Memory B cell (primary cell): ENCODE data around the gene THRB.

Experiments
- ATAC-seq: fragments of 150-1000 bp; cut with Tn5 transposase; 2 replicates; pipeline ENCODE4 v1.10.0; 2021; ENCODE audit warnings: low read depth, mild to moderate bottlenecking, moderate library complexity
- DNase-seq, 2 donors: peaks; one replicate each; pipeline ENCODE4 v3.0.0; 2022; ENCODE audit warnings: low spot score in 2 of 2
- H3K27ac Mint-ChIP-seq: one replicate; pipeline ENCODE4 v1.8.0; 2022; ENCODE audit warnings: mild to moderate bottlenecking, moderate library complexity, mixed read lengths
- H3K27me3 Mint-ChIP-seq: one replicate; pipeline ENCODE4 v1.8.0; 2022; ENCODE audit warnings: mixed read lengths
- H3K36me3 Mint-ChIP-seq: one replicate; pipeline ENCODE4 v1.8.0; 2022; ENCODE audit warnings: mild to moderate bottlenecking, mixed read lengths
- H3K4me1 Mint-ChIP-seq: one replicate; pipeline ENCODE4 v1.8.0; 2022; ENCODE audit warnings: mixed read lengths
- H3K4me3 Mint-ChIP-seq: one replicate; pipeline ENCODE4 v1.8.0; 2022; ENCODE audit warnings: mild to moderate bottlenecking, moderate library complexity, mixed read lengths
- H3K9me3 Mint-ChIP-seq: one replicate; pipeline ENCODE4 v1.8.0; 2022; ENCODE audit warnings: mixed read lengths

The THRB gene

DNA sequence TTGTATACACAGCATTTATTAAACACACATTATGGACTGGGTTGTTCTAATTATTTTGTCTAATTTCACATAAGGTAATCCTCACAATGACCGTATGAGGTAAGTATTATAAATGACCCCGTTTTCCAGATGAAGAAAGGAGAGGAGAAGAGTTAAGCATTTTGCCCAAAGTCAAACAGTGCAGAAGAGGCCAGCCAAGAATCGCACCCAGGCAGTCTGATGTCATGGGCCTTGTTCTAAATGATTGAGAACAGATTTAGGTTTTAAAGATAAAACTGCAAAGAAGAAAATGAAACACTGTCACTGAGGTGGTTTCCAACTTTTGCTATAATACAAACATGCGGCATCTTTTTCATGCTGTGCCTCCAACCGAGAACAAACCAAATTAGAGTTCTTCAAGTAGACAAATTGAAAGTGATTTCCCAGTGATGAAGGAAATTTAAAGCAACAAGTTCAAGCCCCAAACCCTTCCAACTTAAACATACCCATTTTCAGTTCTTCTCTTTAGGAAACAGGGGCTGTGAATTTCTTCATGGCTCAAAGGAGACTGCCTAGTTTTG lies 155.3 kb downstream of the THRB start:
- no peaks in the 10 kb centered on the region for H3K9me3 Mint-ChIP-seq
- peaks cover 1% of the 10 kb centered on the region for H3K27me3 Mint-ChIP-seq
- no peak overlapping the region for H3K27ac Mint-ChIP-seq
- no peaks in the 10 kb centered on the region for H3K36me3 Mint-ChIP-seq
- H3K4me3 Mint-ChIP-seq = no peak overlapping the region
- DNase-seq (no peak), ATAC-seq (no peak)
- no peaks in the 10 kb centered on the region for H3K4me1 Mint-ChIP-seq

- no peak overlapping the region for H3K4me3 Mint-ChIP-seq
- H3K36me3 Mint-ChIP-seq = no peaks in the 10 kb centered on the region
- no peak for ATAC-seq
These were observed 156.1 kb downstream of the THRB start for GRCh38 chr3:24338409-24339130.

DNA sequence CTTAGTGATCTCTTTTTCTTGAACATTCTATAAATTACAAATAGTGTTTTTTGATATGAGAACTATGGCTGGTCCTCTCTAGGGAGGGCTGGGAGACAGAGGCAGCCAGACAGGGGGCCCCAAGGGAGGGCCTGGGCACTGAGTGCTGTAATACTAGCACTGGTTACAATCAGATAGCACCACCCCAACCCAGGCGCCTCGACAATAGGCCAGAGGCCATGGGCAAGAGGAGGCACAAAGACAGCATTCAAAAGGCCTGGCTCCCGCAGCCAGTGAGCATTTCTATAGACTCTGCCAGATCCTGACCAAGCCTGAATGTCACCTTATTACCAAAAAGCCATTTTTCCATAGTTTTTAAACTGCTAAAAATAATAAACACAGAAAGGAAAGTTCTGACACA lies 158.5 kb downstream of the THRB start:
- Mint-ChIP-seq H3K4me1 (no peaks in the 10 kb centered on the region), H3K27ac (no peak overlapping the region), H3K27me3 (no peaks in the 10 kb centered on the region), H3K4me3 (no peak overlapping the region), H3K36me3 (no peaks in the 10 kb centered on the region), H3K9me3 (no peaks in the 10 kb centered on the region)
- DNase-seq (no peak), ATAC-seq (no peak)

More at GRCh38 chr3:24338409-24339130, 156.1 kb downstream of the THRB start:
- Mint-ChIP-seq H3K27me3 (peaks cover 1% of the 10 kb centered on the region), H3K9me3 (no peaks in the 10 kb centered on the region), H3K4me1 (no peaks in the 10 kb centered on the region), H3K27ac (no peak overlapping the region)
- no peak for DNase-seq

- H3K9me3 Mint-ChIP-seq = no peaks in the 10 kb centered on the region
- H3K4me1 Mint-ChIP-seq = no peaks in the 10 kb centered on the region
- DNase-seq (no peak), ATAC-seq (no peak)
- no peak overlapping the region for H3K27ac Mint-ChIP-seq
- no peak overlapping the region for H3K4me3 Mint-ChIP-seq
- no peaks in the 10 kb centered on the region for H3K36me3 Mint-ChIP-seq
- peaks cover 4% of the 10 kb centered on the region for H3K27me3 Mint-ChIP-seq
These were observed 162.6 kb downstream of the THRB start for GRCh38 chr3:24332092-24332491.

GRCh38 chr3:24323272-24323671 lies 171.4 kb downstream of the THRB start:
- no peaks in the 10 kb centered on the region for H3K4me1 Mint-ChIP-seq
- ATAC-seq (no peak), DNase-seq (no peak)
- H3K9me3 Mint-ChIP-seq = peaks cover 2% of the 10 kb centered on the region
- H3K27ac Mint-ChIP-seq = no peak overlapping the region
- no peak overlapping the region for H3K4me3 Mint-ChIP-seq
- H3K36me3 Mint-ChIP-seq = no peaks in the 10 kb centered on the region
- no peaks in the 10 kb centered on the region for H3K27me3 Mint-ChIP-seq

- no peak for ATAC-seq
- no peak for DNase-seq
- Mint-ChIP-seq H3K4me1 (no peaks in the 10 kb centered on the region), H3K4me3 (no peak overlapping the region), H3K27me3 (peaks cover 4% of the 10 kb centered on the region), H3K9me3 (peaks cover 4% of the 10 kb centered on the region), H3K27ac (no peak overlapping the region), H3K36me3 (no peaks in the 10 kb centered on the region)
These were observed 174.0 kb downstream of the THRB start for GRCh38 chr3:24320601-24321000.

DNA sequence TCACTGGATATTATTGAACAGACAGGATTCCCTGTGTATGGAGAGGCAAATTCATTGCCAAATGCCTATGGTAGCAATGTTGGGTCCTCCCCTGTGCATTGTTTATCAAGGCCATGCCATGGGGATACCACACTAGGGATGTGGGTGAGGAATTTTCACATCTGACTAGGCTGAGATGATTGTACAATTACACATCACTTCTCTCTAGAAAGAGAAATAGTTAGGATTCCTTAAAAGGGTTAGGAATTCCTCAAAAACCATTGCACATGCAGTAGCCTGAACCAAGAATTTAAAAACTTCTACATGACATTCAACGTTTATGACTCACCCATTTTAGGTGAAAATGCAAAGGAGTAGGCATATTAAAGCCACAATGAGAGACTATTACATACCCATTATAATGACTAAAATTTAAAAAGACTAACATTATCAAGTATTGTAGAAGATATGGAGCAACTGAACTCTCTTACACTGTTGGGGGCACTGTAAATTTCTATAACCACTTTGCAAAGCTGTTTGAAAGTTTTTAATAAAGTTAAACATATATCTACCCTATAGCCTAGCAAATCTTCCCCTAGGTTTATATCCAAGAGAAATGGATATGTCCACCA lies 175.9 kb downstream of the THRB start:
- peaks cover 5% of the 10 kb centered on the region for H3K27me3 Mint-ChIP-seq

DNA sequence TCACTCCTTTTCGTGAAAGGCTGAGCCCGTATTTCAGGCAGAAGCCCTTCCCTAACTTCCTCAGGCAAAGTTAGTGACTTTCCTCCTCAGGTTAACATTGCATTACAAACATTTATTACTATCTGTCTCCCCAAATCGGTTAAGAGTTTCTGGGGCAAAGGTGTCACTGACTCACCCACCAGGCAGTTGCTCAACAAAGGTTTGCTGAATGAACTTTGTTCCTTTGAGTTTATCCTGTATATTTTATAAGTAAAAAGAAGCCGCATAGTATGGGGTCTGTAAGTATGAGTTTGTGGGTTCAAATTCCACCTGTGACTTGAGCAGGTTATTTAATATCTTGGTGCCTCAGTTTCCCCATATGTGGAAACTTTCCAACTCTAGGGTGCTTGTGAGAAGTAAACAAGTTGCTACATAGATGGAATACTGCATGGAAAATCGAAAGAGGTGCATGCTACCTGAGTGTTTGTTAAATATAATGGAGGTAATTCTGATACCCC lies 177.7 kb downstream of the THRB start:
- no peaks in the 10 kb centered on the region for H3K36me3 Mint-ChIP-seq
- H3K27me3 Mint-ChIP-seq = peaks cover 8% of the 10 kb centered on the region
- ATAC-seq = no peak

More for the DNA sequence above, 175.9 kb downstream of the THRB start:
- H3K27ac Mint-ChIP-seq = no peak overlapping the region
- H3K4me3 Mint-ChIP-seq = no peak overlapping the region
- no peaks in the 10 kb centered on the region for H3K4me1 Mint-ChIP-seq
- ATAC-seq (no peak), DNase-seq (no peak)
- H3K9me3 Mint-ChIP-seq = peaks cover 4% of the 10 kb centered on the region
- H3K36me3 Mint-ChIP-seq = no peaks in the 10 kb centered on the region

DNA sequence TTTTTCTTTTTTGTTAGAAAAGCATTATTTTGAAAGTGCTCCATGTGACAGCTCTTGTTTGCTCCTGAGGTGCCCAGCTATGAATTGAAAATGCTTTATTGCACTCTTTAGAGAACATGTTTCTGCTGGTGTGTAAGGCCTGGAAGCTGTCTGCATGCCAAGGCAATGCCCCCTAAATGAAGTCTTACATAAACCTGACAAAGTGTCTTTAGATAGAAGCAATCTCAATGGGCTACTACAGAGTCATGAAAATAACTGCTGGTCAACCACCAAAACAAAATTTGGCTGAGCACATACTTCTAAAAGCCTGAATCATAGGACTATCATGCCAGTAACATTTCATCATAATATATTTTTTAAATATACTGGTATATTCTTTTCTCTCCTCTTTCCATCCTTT lies 178.7 kb downstream of the THRB start:
- Mint-ChIP-seq H3K4me1 (no peaks in the 10 kb centered on the region), H3K36me3 (no peaks in the 10 kb centered on the region), H3K9me3 (peaks cover 4% of the 10 kb centered on the region), H3K27ac (no peak overlapping the region), H3K4me3 (no peak overlapping the region), H3K27me3 (peaks cover 12% of the 10 kb centered on the region)
- no peak for ATAC-seq
- no peak for DNase-seq

More for the DNA sequence above, 177.7 kb downstream of the THRB start:
- H3K27ac Mint-ChIP-seq = no peak overlapping the region
- H3K9me3 Mint-ChIP-seq = peaks cover 4% of the 10 kb centered on the region
- no peak overlapping the region for H3K4me3 Mint-ChIP-seq
- no peak for DNase-seq
- H3K4me1 Mint-ChIP-seq = no peaks in the 10 kb centered on the region

- no peak for ATAC-seq
- peaks cover 12% of the 10 kb centered on the region for H3K27me3 Mint-ChIP-seq
- H3K4me3 Mint-ChIP-seq = no peak overlapping the region
- no peak overlapping the region for H3K27ac Mint-ChIP-seq
- peaks cover 4% of the 10 kb centered on the region for H3K9me3 Mint-ChIP-seq
- DNase-seq = no peak
- H3K4me1 Mint-ChIP-seq = no peaks in the 10 kb centered on the region
- H3K36me3 Mint-ChIP-seq = no peaks in the 10 kb centered on the region
These were observed 179.3 kb downstream of the THRB start for GRCh38 chr3:24315356-24315755.

DNA sequence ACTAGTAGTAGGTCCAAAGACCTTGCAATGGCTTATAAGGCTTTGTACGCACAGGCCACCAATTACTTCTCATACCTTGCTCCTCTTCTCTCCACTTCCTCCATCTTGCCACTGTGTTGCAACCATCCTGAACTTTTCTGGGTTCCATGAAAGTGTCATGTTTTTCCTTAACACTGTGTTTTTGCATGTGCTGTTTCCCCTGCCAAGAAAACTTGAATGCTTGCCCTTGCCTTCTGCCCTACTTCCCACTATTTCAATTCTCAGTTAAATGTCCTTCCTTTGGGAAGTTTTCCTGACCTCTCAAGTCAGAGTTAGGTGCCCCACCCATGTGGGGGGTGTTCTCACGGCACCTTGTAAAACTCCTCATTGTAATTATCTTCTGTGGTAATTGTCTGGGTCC lies 182.8 kb downstream of the THRB start:
- H3K27me3 Mint-ChIP-seq = peaks cover 12% of the 10 kb centered on the region
- H3K4me3 Mint-ChIP-seq = no peak overlapping the region
- H3K36me3 Mint-ChIP-seq = no peaks in the 10 kb centered on the region
- no peaks in the 10 kb centered on the region for H3K4me1 Mint-ChIP-seq
- ATAC-seq (no peak), DNase-seq (no peak)
- no peak overlapping the region for H3K27ac Mint-ChIP-seq
- H3K9me3 Mint-ChIP-seq = peaks cover 2% of the 10 kb centered on the region

DNA sequence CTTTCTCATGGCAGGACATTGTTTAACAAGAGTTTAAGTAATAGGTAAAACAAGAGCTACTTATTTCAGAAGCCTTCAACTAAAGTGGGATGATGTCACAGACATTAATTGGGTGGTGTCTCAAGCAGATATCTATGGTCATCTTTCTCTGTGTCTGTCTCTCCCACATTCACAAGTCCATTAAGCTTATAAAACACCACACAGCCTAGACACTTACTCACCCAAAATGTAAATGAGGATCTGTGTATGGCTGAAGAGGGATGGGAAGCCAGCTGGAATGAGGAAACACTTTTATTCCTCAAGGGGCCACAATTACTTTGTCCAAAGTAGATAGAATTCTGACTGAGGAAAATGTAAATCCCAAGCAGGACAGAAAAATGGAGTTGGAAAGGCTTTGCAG lies 183.8 kb downstream of the THRB start:
- no peak for ATAC-seq
- H3K4me3 Mint-ChIP-seq = no peak overlapping the region

DNA sequence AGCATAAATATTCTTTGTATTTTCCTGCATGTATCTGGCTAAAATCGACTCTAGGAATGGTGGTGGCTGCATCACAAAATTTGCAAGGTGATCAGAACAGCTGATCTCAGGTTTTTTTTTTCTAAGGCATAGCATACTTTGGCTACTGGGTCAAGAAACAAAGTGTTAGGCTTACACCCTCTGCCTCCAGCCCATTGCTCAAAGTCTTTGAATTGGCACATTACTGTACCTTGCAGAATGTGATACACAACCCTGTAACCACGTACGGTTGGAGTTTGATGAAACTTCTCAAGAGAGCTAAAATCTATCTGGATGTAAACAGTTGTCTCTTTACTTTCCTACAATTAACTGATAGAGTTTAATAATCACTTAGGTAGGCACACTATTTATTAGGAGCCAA lies 188.1 kb downstream of the THRB start:
- ATAC-seq (no peak), DNase-seq (no peak)
- no peaks in the 10 kb centered on the region for H3K4me1 Mint-ChIP-seq
- H3K9me3 Mint-ChIP-seq = no peaks in the 10 kb centered on the region
- H3K36me3 Mint-ChIP-seq = no peaks in the 10 kb centered on the region
- no peaks in the 10 kb centered on the region for H3K27me3 Mint-ChIP-seq
- no peak overlapping the region for H3K27ac Mint-ChIP-seq
- H3K4me3 Mint-ChIP-seq = no peak overlapping the region

More for the DNA sequence above, 183.8 kb downstream of the THRB start:
- Mint-ChIP-seq H3K9me3 (no peaks in the 10 kb centered on the region), H3K27ac (no peak overlapping the region), H3K4me1 (no peaks in the 10 kb centered on the region), H3K36me3 (no peaks in the 10 kb centered on the region), H3K27me3 (peaks cover 8% of the 10 kb centered on the region)
- DNase-seq = no peak

DNA sequence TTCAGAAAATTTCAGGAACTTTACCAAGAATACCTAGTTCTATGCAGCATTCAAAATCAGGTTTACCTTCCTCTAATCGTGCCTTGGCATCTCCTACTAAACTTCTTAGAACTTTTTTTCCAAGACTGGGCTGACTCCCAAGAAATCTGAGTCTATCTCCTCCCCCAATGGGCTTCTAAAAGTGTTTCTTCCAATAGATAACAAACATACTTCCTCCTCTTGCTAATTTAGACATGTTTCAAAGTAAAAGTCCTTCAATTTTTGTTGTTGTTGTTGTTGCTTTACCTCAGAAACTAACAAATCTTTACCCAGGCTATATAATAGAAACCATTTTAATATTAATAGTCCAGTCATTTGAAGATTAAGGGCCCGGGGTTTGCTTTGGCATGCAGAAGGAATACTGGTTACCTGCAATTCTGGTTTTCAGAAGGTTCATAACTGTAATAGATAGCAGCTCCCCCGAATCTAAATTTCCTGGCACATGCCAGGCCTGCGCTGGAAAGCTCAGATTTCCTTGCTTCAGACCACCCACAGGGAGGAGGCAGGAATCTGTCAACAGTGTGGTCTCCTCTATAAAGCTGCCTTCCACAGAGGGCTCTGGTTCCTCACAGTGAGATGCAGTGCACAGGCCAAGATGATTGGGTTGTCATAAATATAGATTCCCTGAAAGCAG lies 188.7 kb downstream of the THRB start:
- H3K9me3 Mint-ChIP-seq = no peaks in the 10 kb centered on the region
- H3K27ac Mint-ChIP-seq = no peak overlapping the region
- no peak for DNase-seq
- H3K36me3 Mint-ChIP-seq = no peaks in the 10 kb centered on the region
- no peaks in the 10 kb centered on the region for H3K27me3 Mint-ChIP-seq
- H3K4me1 Mint-ChIP-seq = no peaks in the 10 kb centered on the region
- no peak overlapping the region for H3K4me3 Mint-ChIP-seq
- ATAC-seq = no peak
